ENCODE results near the gene EXOC6B.

EXOC6B gene

GRCh38 chr2:72341639-72342038, 484.2 kb downstream of the EXOC6B start:
- no peak for DNase-seq

DNA sequence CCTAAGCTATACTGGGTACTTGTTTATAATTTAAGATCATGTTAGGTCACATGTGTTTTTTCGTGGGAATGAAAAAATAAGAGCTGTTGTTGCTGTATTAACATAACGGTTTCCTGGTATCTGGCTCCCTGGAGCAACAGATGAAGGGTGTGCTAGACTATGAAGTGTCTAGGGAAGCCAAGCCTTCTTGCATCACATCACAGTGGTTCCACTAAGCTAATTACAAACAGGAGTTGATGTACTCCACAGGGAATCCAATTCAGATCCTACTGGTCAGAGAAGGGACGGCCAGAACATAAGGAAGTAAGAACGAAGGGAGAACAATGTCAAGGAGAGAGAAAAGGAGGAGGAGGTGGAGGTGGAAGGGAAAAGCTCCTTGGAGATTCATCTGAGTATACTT, 485.2 kb downstream of the EXOC6B start:
- DNase-seq: peak; percentile 2

- DNase-seq: no peak
Observed at GRCh38 chr2:72338076-72338475, 487.8 kb downstream of the EXOC6B start.

DNA sequence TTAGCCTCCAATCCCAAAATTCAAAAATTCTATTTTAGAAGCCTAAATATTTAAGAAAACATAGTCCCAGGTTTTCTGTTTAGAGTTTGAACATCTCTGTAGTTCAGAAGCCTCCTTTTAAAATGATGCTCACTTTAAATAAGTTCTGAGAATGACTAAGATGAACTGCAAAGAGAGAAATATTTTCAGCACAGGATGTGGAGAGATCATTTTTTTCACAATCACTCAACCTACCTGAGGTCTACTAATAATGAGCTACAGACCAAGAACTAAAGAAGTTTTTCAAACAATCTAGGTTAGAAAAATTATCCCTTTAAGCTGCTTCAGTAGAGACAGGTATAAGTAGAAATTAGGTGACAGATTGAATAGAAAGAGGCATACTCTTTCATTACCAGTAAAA, 493.1 kb downstream of the EXOC6B start:
- DNase-seq: no peak

GRCh38 chr2:72330652-72331051, 495.2 kb downstream of the EXOC6B start:
- peak; percentile 4 for DNase-seq

DNA sequence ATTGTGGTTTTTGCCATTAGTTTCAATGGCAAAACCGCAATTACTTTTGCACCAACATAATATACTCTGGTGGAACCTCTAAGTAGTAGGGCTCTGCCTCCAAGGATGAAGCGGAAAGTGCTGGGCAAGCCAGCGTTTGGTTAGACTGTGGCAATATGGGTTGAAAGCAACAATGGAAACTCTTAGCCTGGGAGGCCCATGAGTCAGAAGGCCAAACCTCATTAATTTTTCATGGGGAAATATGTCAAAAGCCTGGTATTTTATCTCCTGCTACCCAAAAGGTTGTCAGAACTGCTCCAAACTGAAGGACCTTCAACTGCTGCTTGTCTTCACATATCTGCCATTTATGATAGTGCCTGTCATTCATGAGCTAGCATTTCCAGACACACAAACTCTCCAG, 499.1 kb downstream of the EXOC6B start:
- DNase-seq: no peak

GRCh38 chr2:72325592-72326422, 500.0 kb downstream of the EXOC6B start:
- peak; percentile 13 for DNase-seq

DNA sequence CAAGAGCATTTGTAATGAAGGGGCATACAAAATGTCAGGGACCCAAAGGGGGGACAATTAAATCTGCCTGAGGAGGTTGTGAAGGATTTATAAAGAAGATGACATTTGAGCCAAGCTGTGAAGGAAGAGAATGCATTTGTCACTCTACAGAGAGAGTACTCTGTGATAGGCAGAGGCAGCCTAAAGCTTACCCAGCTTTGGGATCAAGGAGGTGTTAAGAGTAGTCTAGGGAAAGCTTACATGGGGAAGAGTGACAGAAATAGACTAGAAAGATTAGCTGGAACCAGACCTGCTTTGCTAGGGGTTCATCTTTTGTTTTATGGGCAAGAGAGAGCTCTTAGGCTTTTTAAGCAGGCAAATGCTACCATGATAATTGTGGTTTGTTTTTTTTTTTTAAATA, 509.1 kb downstream of the EXOC6B start:
- no peak for DNase-seq

DNA sequence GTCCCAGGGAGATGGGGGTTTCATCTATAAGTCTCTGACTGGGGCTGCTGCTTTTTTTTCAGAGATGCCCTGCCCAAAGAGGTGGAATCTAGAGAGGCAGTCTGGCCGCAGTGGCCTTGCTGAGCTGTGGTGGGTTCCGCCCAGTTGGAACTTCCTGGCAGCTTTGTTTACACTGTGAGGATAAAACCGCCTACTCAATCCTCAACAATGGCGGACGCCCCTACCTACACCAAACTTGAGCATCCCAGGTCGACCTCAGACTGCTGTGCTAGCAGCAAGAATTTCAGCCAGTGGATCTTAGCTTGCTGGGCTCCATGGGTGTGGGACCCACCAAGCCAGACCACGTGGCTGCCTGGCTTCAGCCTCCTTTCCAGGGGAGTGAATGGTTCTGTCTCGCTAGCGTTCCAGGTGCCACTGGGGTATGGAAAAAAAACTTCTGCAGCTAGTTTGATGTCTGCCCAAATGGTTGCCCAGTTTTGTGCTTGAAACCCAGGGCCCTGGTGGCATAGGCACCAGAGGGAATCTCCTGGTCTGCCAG, 525.6 kb downstream of the EXOC6B start:
- DNase-seq: no peak

GRCh38 chr2:72293620-72294019, 532.2 kb downstream of the EXOC6B start:
- peak; percentile 35 for DNase-seq

GRCh38 chr2:72292433-72292832, 533.4 kb downstream of the EXOC6B start:
- DNase-seq: no peak

GRCh38 chr2:72291059-72291458, 534.8 kb downstream of the EXOC6B start:
- DNase-seq: no peak

DNA sequence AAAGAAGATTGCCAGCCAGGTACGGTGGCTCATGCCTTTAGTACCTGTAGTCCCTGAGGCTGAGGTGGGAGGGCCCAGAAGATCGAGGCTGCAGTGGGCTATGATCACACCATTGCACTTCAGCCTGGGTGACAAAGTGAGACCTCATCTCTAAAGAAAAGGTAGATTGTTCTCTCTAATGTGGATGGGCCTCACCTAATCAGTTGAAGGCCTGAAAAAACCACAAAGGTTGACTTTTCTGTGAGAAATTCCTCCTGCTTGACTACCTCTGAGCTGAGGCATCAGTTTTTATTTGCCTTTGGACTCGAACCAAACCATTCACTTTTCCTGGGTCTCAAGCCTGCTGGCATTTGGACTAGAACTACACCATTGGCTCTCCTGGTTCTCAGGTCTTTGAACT, 536.1 kb downstream of the EXOC6B start:
- DNase-seq: no peak

- peak; percentile 48 for DNase-seq
Observed at GRCh38 chr2:72289283-72289682, 536.5 kb downstream of the EXOC6B start.

GRCh38 chr2:72278046-72278445, 547.8 kb downstream of the EXOC6B start:
- DNase-seq: peak; percentile 68

DNA sequence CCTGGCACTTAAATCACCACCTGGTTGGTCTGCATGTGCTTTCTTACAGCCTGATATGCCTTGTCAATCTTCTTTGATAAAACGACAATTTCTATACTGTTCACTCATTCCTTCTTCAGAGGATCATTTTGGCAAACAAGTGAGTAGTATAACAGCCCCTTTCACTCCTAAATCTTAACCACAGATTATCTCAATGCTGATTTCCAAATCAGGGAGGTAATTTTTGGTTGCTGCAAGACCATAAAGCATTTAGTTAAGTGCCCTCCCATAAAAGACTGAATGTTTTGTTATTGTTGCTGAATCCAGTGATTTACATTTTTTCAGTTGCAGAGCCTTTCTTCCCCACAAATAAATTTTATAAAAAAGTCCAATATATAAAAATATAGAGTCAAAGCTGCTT, 549.0 kb downstream of the EXOC6B start:
- no peak for DNase-seq

DNA sequence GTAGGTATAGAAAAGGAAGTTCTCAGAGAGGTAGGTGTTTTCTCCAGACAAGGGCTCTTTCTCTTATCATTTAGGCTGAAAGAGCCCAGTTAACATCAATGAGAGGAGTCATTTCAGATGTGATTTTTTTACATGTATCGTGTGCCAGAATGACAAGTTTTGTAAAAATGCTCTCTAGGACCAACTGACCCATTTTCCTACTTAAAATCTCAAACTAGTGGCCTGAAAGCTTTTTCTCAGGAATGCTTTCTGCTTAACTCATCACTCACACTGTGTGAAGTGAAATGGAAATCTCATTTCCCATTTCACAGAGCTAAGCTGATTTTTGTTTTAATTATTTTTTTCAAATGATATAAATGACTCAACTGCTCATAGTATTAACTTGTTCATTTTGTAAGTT, 549.5 kb downstream of the EXOC6B start:
- DNase-seq: no peak

DNA sequence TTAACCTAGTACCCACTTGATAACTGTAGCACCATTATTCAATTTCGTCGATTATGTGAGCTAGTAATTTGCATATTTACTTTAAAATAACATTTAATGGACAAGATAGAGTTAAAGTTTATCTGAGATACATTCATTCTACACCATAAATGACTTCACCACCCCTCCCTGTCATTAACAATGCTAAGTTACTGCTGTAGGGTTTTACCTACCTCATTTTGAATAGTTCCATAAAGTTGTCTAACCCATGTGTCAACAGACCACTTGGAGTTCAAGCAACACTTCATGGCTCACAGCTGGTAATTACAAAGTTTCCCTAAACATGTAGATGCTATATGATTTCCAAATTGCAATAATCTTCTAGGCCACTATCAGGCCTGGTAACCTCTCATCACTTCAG, 550.7 kb downstream of the EXOC6B start:
- DNase-seq: no peak

- DNase-seq: no peak
Observed at GRCh38 chr2:72274380-72274797, 551.4 kb downstream of the EXOC6B start.

DNA sequence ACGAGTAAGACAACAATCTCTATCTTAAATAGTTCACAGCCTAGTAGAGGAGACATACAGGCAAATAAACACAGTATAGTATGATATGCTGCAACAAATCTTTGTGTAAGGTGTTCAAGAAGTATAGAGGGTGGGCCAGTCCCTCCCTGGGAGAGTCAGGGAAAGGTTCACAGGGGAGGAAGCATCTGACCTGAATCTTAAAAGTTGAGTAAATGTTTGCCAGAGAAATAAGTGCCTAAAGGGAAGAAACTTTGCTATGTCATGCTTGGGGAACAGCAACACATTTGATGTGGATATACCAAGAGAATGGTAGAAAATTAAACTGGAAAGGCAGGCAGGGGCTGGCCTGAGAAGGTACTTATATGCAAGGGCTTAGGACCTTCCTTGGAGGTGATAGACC, 552.4 kb downstream of the EXOC6B start:
- no peak for DNase-seq

DNA sequence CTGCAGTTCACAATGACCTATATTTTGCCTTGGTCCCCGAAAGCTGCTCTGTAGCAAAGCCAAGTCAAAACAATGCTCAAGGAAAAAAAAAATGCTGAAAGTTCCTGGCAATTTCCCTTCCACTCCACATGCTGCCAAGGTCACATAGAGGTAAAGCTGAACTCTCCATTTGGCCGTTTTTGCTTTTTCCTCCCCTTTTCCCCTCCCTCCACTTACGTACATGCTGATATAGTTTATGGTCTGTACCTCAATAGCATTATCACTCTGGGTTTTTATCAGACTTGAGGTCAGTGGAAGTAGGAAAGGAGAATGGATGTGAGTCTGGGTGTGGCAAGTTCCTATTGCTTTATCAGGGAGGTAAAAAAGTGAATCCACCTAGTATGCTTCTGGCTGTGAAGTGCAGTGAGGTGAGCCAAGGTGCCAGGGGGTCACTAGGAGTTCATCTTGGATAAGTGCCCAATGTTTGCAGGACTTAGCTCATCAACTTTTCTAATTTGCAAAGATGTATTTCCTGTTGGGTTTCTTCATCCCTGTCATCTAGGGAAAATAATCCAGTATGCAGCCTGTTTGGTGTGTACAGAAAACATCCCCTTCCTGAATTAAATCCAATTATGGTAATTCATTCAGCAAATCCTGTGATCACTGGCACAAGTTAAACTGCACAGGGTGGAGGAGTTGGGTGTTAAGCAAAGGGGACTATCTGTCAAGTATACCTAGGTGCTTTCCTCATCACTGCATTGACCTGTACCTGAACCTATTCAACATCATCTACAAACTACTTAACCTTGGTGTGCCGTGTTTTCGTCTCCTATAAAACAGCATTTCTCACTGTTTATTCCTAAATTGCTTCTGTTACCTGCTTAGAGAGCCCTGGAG, 553.8 kb downstream of the EXOC6B start:
- no peak for DNase-seq

DNA sequence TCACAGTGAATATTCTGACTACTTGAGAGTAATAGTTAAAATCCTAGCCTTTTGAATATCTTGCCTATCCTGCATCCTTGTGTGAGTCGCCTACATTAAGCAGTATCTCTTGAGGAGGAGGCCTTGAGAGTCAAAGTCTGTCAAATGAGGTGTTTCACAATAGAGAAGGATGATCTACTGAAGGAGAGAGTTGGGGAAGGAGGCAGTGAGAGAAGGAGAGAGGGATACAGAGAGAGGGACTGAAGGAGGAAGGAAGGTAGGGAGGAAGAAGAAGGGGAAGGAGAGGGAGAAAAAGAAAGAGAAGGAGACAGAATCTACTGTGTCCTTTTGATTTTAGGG, 554.6 kb downstream of the EXOC6B start:
- DNase-seq: no peak

- no peak for DNase-seq
Observed at GRCh38 chr2:72270556-72271275, 555.1 kb downstream of the EXOC6B start.

- no peak for DNase-seq
Observed at GRCh38 chr2:72263776-72264060, 562.1 kb downstream of the EXOC6B start.

All from fibroblast of skin of right quadriceps (primary cell).